ENCODE data around the gene EYS. TPM values are rescaled to one million over a fixed set of nuclear protein-coding genes. Genes with fewer than 3 reads are reported as not detected.

The EYS gene
- polyA plus RNA-seq, 2 of the 4 experiments (the other 2 are of a cell fraction): 0.03 to 0.06 TPM

GRCh38 chr6:63997221-63997620, 1709.8 kb downstream of the EYS start:
- Histone ChIP-seq H3K4me3 (no peak overlapping the region), H3K4me2 (no peak overlapping the region), H3K9me3 (no peaks in the 10 kb centered on the region), H3K27ac (no peak overlapping the region), H3K4me1 (no peaks in the 10 kb centered on the region)
- 55% methylated on average over 4 of the region's 4 CpGs for WGBS (ENCODE audit: missing lambda C conversion rate)
- no peak for DNase-seq (ENCODE audit: low read depth in 1 of 2, low spot score in 1 of 2)
- CTCF ChIA-PET: no interaction called here
- no peak for ATAC-seq
- TF ChIP-seq EP300 (IDR thresholded peaks at IDR 0.05) (no peak), HOXB13 (CRISPR knock-in tag; IDR thresholded peaks at IDR 0.05; ENCODE audit: low read depth) (no peak), NPAS2 (CRISPR knock-in tag; IDR thresholded peaks at IDR 0.05; ENCODE audit: borderline replicate concordance) (no peak), ATOH8 (CRISPR knock-in tag; IDR thresholded peaks at IDR 0.05; ENCODE audit: low read depth) (no peak), RFX5 (IDR thresholded peaks at IDR 0.05) (no peak), EHF (CRISPR knock-in tag; IDR thresholded peaks at IDR 0.05) (no peak), CEBPB (IDR thresholded peaks at IDR 0.05) (no peak), RAD21 (conservative IDR thresholded peaks at IDR 0.05 in 1 of 2, IDR thresholded peaks at IDR 0.05 in 1 of 2) (no peak), MYC (IDR thresholded peaks at IDR 0.05; ENCODE audit: borderline replicate concordance, low read length) (no peak), KDM1A (IDR thresholded peaks at IDR 0.05; ENCODE audit: low read depth) (no peak), JUNB (IDR thresholded peaks at IDR 0.05) (no peak), HOXB5 (CRISPR knock-in tag; IDR thresholded peaks at IDR 0.05) (no peak), BHLHE40 (IDR thresholded peaks at IDR 0.05; ENCODE audit: low read depth, low read length) (no peak), CBX2 (IDR thresholded peaks at IDR 0.05; ENCODE audit: borderline replicate concordance, low read depth) (no peak), NR3C1 (IDR thresholded peaks at IDR 0.05) (no peak), TFCP2L1 (CRISPR knock-in tag; IDR thresholded peaks at IDR 0.05) (no peak)
- TF ChIP-seq, protein P1, sequence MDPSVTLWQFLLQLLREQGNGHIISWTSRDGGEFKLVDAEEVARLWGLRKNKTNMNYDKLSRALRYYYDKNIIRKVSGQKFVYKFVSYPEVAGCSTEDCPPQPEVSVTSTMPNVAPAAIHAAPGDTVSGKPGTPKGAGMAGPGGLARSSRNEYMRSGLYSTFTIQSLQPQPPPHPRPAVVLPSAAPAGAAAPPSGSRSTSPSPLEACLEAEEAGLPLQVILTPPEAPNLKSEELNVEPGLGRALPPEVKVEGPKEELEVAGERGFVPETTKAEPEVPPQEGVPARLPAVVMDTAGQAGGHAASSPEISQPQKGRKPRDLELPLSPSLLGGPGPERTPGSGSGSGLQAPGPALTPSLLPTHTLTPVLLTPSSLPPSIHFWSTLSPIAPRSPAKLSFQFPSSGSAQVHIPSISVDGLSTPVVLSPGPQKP (IDR thresholded peaks at IDR 0.05; ENCODE audit: low read depth, low read length): no peak
- POLR2A ChIA-PET: no interaction called here
- no peak for FAIRE-seq

GRCh38 chr6:63985223-63985622, 1721.8 kb downstream of the EYS start:
- POLR2A ChIA-PET: no interaction called here
- Histone ChIP-seq H3K4me1 (no peaks in the 10 kb centered on the region), H3K4me2 (no peak overlapping the region), H3K9me3 (no peaks in the 10 kb centered on the region), H3K4me3 (no peak overlapping the region), H3K27ac (no peak overlapping the region)
- 18% methylated on average over 3 of the region's 3 CpGs for WGBS (ENCODE audit: missing lambda C conversion rate)
- ATAC-seq (no peak), DNase-seq (ENCODE audit: low read depth in 1 of 2, low spot score in 1 of 2) (no peak), FAIRE-seq (no peak)
- CTCF ChIA-PET: no interaction called here
- TF ChIP-seq GATA3 (IDR thresholded peaks at IDR 0.05; ENCODE audit: borderline replicate concordance) (no peak), RFX5 (IDR thresholded peaks at IDR 0.05) (no peak), SMC3 (IDR thresholded peaks at IDR 0.05) (no peak), POLR2AphosphoS2 (conservative IDR thresholded peaks at IDR 0.05; ENCODE audit: low read length) (no peak), EP300 (IDR thresholded peaks at IDR 0.05) (no peak), RAD21 (conservative IDR thresholded peaks at IDR 0.05 in 1 of 2, IDR thresholded peaks at IDR 0.05 in 1 of 2) (no peak), MAX (IDR thresholded peaks at IDR 0.05) (no peak), CHD2 (IDR thresholded peaks at IDR 0.05; ENCODE audit: low read length, partially characterized antibody) (no peak), ZNF302 (CRISPR knock-in tag; IDR thresholded peaks at IDR 0.05) (no peak), SREBF2 (IDR thresholded peaks at IDR 0.05) (no peak)
- TF ChIP-seq, protein P1 (IDR thresholded peaks at IDR 0.05; ENCODE audit: low read depth, low read length): no peak
- TF ChIP-seq, protein P2, sequence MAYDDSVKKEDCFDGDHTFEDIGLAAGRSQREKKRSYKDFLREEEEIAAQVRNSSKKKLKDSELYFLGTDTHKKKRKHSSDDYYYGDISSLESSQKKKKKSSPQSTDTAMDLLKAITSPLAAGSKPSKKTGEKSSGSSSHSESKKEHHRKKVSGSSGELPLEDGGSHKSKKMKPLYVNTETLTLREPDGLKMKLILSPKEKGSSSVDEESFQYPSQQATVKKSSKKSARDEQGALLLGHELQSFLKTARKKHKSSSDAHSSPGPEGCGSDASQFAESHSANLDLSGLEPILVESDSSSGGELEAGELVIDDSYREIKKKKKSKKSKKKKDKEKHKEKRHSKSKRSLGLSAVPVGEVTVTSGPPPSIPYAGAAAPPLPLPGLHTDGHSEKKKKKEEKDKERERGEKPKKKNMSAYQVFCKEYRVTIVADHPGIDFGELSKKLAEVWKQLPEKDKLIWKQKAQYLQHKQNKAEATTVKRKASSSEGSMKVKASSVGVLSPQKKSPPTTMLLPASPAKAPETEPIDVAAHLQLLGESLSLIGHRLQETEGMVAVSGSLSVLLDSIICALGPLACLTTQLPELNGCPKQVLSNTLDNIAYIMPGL (CRISPR knock-in tag; IDR thresholded peaks at IDR 0.05; ENCODE audit: borderline replicate concordance): no peak

Data from A549 (cell line).